Urinary bladder (tissue), 4 donors: ENCODE results near the gene WDFY4. TPM values are rescaled to one million over a fixed set of nuclear protein-coding genes. Genes with fewer than 3 reads are reported as not detected.

Experiments used
- DNase-seq: peaks from one replicate; pipeline ENCODE4 v3.0.0-alpha.2; 2015; ENCODE audit errors: extremely low spot score
- H3K27ac ChIP-seq: one replicate; pipeline ENCODE4 v1.5.1; 2013; ENCODE audit warnings: low read depth, mild to moderate bottlenecking, moderate library complexity
- H3K36me3 ChIP-seq: one replicate; pipeline ENCODE4 v1.6.1; 2013; ENCODE audit warnings: mild to moderate bottlenecking, moderate library complexity; ENCODE audit not compliant: insufficient read depth
- H3K4me1 ChIP-seq: one replicate; pipeline ENCODE4 v1.6.1; 2013; ENCODE audit warnings: mild to moderate bottlenecking, moderate library complexity; ENCODE audit not compliant: insufficient read depth
- H3K4me3 ChIP-seq: one replicate; pipeline ENCODE4 v1.5.1; 2013; ENCODE audit warnings: low read depth, low read length
- WGBS: extraction: QIAGEN DNeasy Blood & Tissue Kit; methylation state at CpG from one replicate; pipeline ENCODE4 v1.1.7; 2013; 5-methylcytosine and 5-hydroxymethylcytosine counted together
- polyA plus RNA-seq: library from polyadenylated mRNA; stranded (reverse); fragments of 200-250 nt; gene quantifications from one replicate; pipeline ENCODE4 v1.2.3, GENCODE V29; 2013
- total RNA-seq: library from RNA; depleted of rRNA; stranded (reverse); fragments of >200 nt; gene quantifications from one replicate; pipeline ENCODE4 v1.2.3, GENCODE V29; 2014
- donor health status: healthy with polysubstance abuse.
- donor health status: healthy.

The WDFY4 gene
- total and polyA plus RNA-seq, 2 donors = 2.0 to 4.9 TPM

DNA sequence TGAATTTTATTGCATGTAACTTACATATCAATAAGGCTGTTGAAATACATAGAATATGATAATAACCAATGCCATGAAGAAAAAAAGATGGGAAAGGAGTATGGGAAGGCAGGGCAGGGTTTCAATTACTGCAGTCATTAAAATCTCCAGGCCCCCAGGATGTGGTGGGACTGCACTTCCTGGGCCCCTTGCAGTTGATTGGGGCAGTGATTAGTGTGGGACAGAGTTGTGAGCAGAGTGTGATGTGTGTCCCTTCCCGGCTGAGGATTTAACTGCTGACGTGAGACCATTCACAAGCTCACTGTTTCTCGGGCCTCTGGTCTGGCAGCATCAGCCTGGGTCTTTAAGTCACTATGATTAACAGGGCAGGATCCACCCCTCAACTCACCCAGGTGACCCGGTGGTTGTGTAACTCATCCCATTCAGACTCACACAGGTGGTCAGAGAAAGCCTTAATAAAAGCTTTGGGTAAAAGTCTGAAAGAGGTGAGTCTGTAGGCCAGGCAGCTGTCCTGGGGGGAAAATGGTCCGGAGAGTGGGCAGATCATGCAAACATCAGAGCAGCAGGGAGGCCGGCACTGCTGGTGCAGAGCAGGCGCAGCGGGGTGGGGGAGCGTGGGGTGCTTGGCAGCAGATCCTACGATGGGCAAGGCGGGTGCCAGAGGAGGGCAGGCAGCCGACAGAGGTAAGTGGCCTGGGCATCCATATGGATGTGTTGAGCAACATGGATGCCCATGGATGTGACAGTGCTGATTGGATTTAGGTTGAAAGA lies 36.3 kb upstream of the WDFY4 start:
- DNase-seq = no peak
- no peaks in the 10 kb centered on the region for H3K36me3 ChIP-seq
- 75% methylated on average over 12 of the region's 12 CpGs for WGBS
- H3K4me3 ChIP-seq = no peak overlapping the region
- no peaks in the 10 kb centered on the region for H3K4me1 ChIP-seq
- no peak overlapping the region for H3K27ac ChIP-seq

GRCh38 chr10:48649349-48649944 lies 35.2 kb upstream of the WDFY4 start:
- WGBS = 86% methylated on average over 7 of the region's 7 CpGs
- Histone ChIP-seq H3K4me1 (no peaks in the 10 kb centered on the region), H3K27ac (no peak overlapping the region), H3K36me3 (no peaks in the 10 kb centered on the region), H3K4me3 (no peak overlapping the region)
- DNase-seq = no peak

GRCh38 chr10:48651293-48651692 lies 33.4 kb upstream of the WDFY4 start:
- 90% methylated on average over 2 of the region's 2 CpGs for WGBS
- DNase-seq = no peak
- Histone ChIP-seq H3K4me1 (no peaks in the 10 kb centered on the region), H3K4me3 (no peak overlapping the region), H3K27ac (no peak overlapping the region), H3K36me3 (no peaks in the 10 kb centered on the region)

GRCh38 chr10:48651839-48652238 lies 32.8 kb upstream of the WDFY4 start:
- no peaks in the 10 kb centered on the region for H3K4me1 ChIP-seq
- no peak for DNase-seq
- WGBS = 78% methylated on average over 4 of the region's 4 CpGs
- no peak overlapping the region for H3K4me3 ChIP-seq
- H3K36me3 ChIP-seq = no peaks in the 10 kb centered on the region
- H3K27ac ChIP-seq = no peak overlapping the region

DNA sequence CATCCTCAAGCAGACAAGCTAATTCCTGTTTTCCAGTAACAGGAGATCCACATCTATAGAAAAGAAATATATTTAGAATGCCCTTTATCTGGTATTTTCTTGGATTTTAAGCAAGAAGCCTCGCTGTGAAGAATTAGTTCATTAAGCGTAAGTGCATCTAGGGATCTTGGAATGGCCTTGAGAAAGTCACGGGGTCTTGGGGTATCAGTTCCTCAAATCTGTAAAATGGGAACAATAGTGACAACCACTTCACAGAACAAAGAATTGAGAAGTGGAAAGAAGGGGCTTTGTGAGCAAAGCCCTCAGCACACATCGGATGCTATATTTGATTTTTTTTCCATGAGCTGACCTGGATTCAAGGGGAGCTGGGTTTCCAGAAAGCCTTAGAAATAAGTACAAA lies 32.3 kb upstream of the WDFY4 start:
- Histone ChIP-seq H3K36me3 (no peaks in the 10 kb centered on the region), H3K4me3 (no peak overlapping the region), H3K4me1 (no peaks in the 10 kb centered on the region), H3K27ac (no peak overlapping the region)
- WGBS = 82% methylated on average over 4 of the region's 4 CpGs
- no peak for DNase-seq

GRCh38 chr10:48653347-48653746 lies 31.3 kb upstream of the WDFY4 start:
- WGBS = 84% methylated on average over 5 of the region's 5 CpGs
- no peak overlapping the region for H3K27ac ChIP-seq
- H3K4me1 ChIP-seq = no peaks in the 10 kb centered on the region
- no peak for DNase-seq
- H3K4me3 ChIP-seq = no peak overlapping the region
- H3K36me3 ChIP-seq = no peaks in the 10 kb centered on the region

- no peaks in the 10 kb centered on the region for H3K36me3 ChIP-seq
- no peak for DNase-seq
- WGBS = 91% methylated on average over 4 of the region's 4 CpGs
- no peak overlapping the region for H3K4me3 ChIP-seq
- H3K4me1 ChIP-seq = no peaks in the 10 kb centered on the region
- no peak overlapping the region for H3K27ac ChIP-seq
Observed at GRCh38 chr10:48653944-48654698, 30.6 kb upstream of the WDFY4 start.

- Histone ChIP-seq H3K4me1 (no peaks in the 10 kb centered on the region), H3K4me3 (peak overlapping the region; percentile 45), H3K36me3 (no peaks in the 10 kb centered on the region), H3K27ac (no peak overlapping the region)
- no peak for DNase-seq
- 9% methylated on average over 55 of the region's 55 CpGs for WGBS
Observed at GRCh38 chr10:48655411-48656240, 29.0 kb upstream of the WDFY4 start.

DNA sequence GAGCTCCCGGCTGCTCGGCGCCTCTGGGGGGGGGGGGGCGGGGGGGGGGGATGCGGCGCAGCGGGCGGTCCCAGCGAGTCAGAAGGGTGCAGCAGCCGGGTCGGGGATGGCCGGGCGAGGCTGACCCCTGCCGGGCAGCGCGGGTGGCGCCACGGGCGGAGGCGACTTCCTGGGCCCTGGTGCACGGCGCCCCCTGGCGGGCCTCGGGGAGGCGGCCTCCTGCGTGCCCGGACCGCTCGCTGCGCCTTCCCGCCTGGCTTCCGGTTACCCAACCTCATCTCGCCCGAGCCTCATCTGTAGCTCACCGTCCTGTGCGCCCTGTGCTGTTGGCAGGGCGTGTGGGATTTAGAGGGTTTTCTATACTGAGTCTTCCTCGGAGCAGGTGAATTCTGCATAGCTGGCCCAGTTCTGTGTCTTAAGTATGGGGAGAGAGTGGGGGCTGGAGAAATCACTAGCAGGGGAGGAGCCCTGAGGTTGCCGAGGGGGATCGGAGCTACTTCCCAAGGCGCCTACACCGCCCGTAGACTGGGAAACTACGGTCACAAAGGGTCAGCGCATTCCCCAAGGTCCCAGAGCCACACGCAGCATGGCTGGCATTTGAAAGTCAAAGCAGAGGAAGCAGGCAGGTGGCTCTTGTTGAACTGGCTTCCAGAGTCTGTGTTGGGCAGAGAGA lies 28.3 kb upstream of the WDFY4 start:
- no peak overlapping the region for H3K27ac ChIP-seq

GRCh38 chr10:48656914-48657305 lies 27.8 kb upstream of the WDFY4 start:
- Histone ChIP-seq H3K4me1 (no peaks in the 10 kb centered on the region), H3K36me3 (no peaks in the 10 kb centered on the region), H3K4me3 (no peak overlapping the region), H3K27ac (no peak overlapping the region)
- DNase-seq = no peak
- 69% methylated on average over 10 of the region's 10 CpGs for WGBS

More for the DNA sequence above, 28.3 kb upstream of the WDFY4 start:
- DNase-seq = peak; percentile 33
- Histone ChIP-seq H3K4me3 (peak overlapping the region; percentile 45), H3K36me3 (no peaks in the 10 kb centered on the region), H3K4me1 (no peaks in the 10 kb centered on the region)
- WGBS = 1% methylated on average over 42 of the region's 46 CpGs

DNA sequence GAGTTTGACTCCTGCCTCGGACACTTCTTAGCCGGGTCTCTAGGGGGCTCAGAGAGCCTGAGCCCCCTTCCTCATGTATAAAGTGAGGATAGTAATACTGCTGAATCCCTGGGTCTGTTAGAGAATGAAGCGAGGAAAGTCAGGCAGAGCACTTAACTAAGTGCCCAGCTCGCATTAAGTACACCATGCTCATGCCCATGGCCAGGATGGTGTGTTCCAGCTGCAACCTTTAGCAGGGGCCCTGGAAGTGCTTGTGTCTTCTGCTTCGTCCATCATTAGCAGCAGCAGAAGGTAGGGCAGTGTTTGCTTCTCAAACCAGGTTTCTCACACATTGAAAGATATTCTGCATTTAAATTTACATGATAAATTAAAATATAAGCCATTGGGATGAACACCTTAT lies 27.3 kb upstream of the WDFY4 start:
- 64% methylated on average over 4 of the region's 5 CpGs for WGBS
- Histone ChIP-seq H3K27ac (no peak overlapping the region), H3K4me1 (no peaks in the 10 kb centered on the region), H3K4me3 (no peak overlapping the region), H3K36me3 (no peaks in the 10 kb centered on the region)
- no peak for DNase-seq

- no peak overlapping the region for H3K27ac ChIP-seq
- no peak for DNase-seq
- WGBS = 38% methylated on average over 19 of the region's 19 CpGs
- H3K4me3 ChIP-seq = no peak overlapping the region
- no peaks in the 10 kb centered on the region for H3K36me3 ChIP-seq
- H3K4me1 ChIP-seq = no peaks in the 10 kb centered on the region
Observed at GRCh38 chr10:48658243-48658974, 26.3 kb upstream of the WDFY4 start.
